Thoracic aorta (tissue), 2 donors: ENCODE results near the gene ZNF558. TPM values are rescaled to one million over a fixed set of nuclear protein-coding genes. Genes with fewer than 3 reads are reported as not detected.

ENCODE experiments used
- ATAC-seq: fragments of 150-250 bp; one replicate; pipeline ENCODE4 v1.8.0; 2017; ENCODE audit warnings: low read depth; ENCODE audit not compliant: insufficient number of reproducible peaks, low FRiP score
- DNase-seq: peaks from one replicate; pipeline ENCODE4 v3.0.0-alpha.2; 2020; ENCODE audit warnings: low spot score
- H3K27ac ChIP-seq, 2 donors: fragments of 200-600 bp; sonication (generic); 1 replicate in 1 of 2; 2 replicates in 1 of 2; pipeline ENCODE4 v1.5.1; 2016; ENCODE audit warnings: mild to moderate bottlenecking in 2 of 2, moderate library complexity in 2 of 2
- H3K27me3 ChIP-seq: fragments of 200-600 bp; sonication (generic); replicated peaks from 2 replicates; pipeline ENCODE4 v1.6.0; 2016; ENCODE audit warnings: mild to moderate bottlenecking; ENCODE audit not compliant: insufficient read depth
- H3K36me3 ChIP-seq: fragments of 200-600 bp; sonication (generic); one replicate; pipeline ENCODE4 v1.5.1; 2016
- H3K4me1 ChIP-seq, 2 donors: fragments of 200-600 bp; sonication (generic); 1 replicate in 1 of 2; 2 replicates in 1 of 2; pipeline versions ENCODE4 v1.5.1 to v1.6.0; 2016; ENCODE audit warnings: low read depth in 2 of 2, mild to moderate bottlenecking in 1 of 2; ENCODE audit not compliant: control insufficient read depth in 1 of 2
- H3K4me3 ChIP-seq: fragments of 200-600 bp; sonication (generic); 2 replicates; pipeline ENCODE4 v1.5.1; 2016; ENCODE audit warnings: mild to moderate bottlenecking
- H3K9me3 ChIP-seq: fragments of 200-600 bp; sonication (generic); 2 replicates; pipeline ENCODE4 v1.5.1; 2016
- CTCF ChIP-seq: fragments of 200-600 bp; sonication (generic); IDR thresholded peaks from one replicate; pipeline ENCODE4 v1.5.1; 2019; ENCODE audit warnings: antibody characterized with exemption
- total RNA-seq, 2 donors: library from RNA; depleted of rRNA; stranded (reverse); fragments of >200 nt; gene quantifications; one replicate each; pipeline versions ENCODE4 v1.1.0 to v1.2.3, GENCODE V29; 2016

The ZNF558 gene
- 10 to 100 TPM; 35.2 to 44.1 TPM for total RNA-seq

DNA sequence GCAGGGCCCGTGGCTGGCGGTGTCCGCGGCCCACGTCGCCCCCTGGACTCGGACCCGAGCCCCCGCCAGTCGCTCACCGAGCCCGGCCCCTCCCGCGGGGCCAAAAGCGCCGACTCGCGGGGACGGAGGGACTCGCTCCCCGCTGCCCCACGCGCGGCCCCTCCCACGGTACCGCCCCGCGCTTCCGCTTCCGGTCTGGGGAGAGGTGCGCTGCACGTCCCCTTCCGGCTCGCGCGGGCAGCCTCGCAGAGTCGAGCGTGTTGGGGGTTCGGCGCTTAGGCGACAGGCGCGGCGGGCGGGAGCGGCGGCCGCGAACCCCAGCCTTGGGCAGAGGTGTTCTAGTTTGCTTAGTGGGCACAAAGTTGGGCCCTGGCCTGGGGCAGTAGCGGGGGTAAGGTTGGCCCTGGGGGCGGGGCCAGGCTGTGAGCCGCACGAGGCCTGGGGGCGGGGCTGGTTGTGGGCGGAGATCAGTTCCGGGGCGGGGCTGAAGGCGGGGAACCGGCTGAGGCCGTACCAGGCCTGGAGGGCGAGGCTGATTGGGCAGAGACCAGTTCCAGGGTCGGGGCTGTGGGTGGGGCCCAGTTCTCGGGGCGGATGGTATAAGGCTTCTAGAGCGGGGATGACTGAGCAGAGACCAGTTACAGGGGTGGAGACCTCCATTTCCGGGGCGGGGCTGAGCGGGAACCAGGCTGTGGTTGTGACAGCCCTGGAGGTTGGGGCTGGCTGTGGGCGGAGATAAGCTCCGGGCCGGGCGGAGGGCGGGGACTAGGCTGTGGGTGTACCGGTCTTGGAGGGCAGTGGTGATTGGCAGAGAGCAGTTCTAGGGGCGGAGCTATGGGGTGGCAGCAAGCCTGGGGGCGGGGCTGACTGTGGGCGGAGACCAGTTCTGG is at the start of gene ZNF558, which contains the start of gene MBD3L1:
Gene ZNF558, minus strand, starts transcription at position 173 of the 890 bp plus-strand sequence. CDS start 9,645 bp downstream, outside the sequence.
Gene MBD3L1, plus strand, starts transcription at position 246 of the 890 bp plus-strand sequence. CDS start 10,302 bp downstream, outside the sequence.
- peak; percentile 93 for ATAC-seq
- TF ChIP-seq CTCF: no peak
- Histone ChIP-seq H3K36me3 (peaks cover 9% of the 10 kb centered on the region), H3K4me3 (peak within 1 kb of the TSS; percentile 87), H3K27ac (peak within 1 kb of the TSS; percentile 96 to 97), H3K4me1 (peaks cover 5 to 13% of the 10 kb centered on the region in 2 donors), H3K27me3 (no peaks in the 10 kb centered on the region), H3K9me3 (no peaks in the 10 kb centered on the region)
- DNase-seq: peak; percentile 99

GRCh38 chr19:8881512-8881911 is 49.4 kb upstream of the ZNF558 start:
- no peak overlapping the region for H3K27ac ChIP-seq
- ATAC-seq: no peak
- no peaks in the 10 kb centered on the region for H3K27me3 ChIP-seq

GRCh38 chr19:8880868-8881488 is 48.9 kb upstream of the ZNF558 start:
- H3K27me3 ChIP-seq: no peaks in the 10 kb centered on the region
- H3K36me3 ChIP-seq: no peaks in the 10 kb centered on the region
- H3K4me1 ChIP-seq: no peaks in the 10 kb centered on the region
- no peak overlapping the region for H3K4me3 ChIP-seq
- ATAC-seq (no peak), DNase-seq (no peak)
- H3K9me3 ChIP-seq: peaks cover 4% of the 10 kb centered on the region
- H3K27ac ChIP-seq: no peak overlapping the region
- no peak for TF ChIP-seq CTCF

More at GRCh38 chr19:8881512-8881911, 49.4 kb upstream of the ZNF558 start:
- no peaks in the 10 kb centered on the region for H3K36me3 ChIP-seq
- DNase-seq: no peak
- no peak overlapping the region for H3K4me3 ChIP-seq
- no peak for TF ChIP-seq CTCF
- H3K4me1 ChIP-seq: no peaks in the 10 kb centered on the region
- peaks cover 4% of the 10 kb centered on the region for H3K9me3 ChIP-seq

DNA sequence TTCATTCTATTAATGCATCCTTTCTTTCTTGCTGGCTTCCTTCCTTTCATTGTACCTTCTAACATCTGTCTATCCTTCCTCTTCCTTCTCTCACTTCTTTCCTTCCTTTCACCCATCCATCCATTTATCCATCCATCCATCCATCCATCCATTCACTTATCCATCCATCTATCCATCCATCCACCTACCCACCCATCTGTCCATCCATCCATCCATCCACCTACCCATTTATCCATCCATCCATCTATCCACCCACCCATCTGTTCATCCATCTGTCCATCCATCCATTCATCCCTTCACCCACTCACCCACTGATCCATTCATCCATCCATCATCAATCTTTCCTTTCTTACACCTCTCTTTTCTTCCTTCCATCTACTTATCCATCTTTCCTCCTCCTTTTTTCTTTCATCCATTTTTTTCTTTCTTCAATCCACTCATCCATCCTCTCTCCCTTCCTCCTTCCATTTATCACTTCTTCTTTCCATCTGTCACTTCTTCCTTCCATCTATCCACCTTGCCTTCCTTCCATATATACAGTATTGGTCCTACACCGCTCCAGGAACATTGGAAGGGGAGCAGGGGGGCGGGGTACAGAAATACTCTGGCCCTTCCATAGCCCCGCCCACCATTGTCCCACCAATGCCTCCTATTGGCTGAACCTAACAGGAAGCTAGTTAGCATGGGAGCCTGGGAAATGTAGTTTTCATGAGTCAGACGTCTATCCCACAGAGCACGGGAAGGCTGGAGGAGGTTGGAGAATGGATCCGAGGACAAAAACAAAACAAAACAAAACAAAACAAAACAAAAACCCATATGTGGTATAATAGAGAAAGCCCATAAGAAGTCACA is 46.0 kb upstream of the ZNF558 start:
- H3K36me3 ChIP-seq: no peaks in the 10 kb centered on the region
- TF ChIP-seq CTCF: no peak
- no peaks in the 10 kb centered on the region for H3K4me1 ChIP-seq
- H3K9me3 ChIP-seq: peaks cover 4% of the 10 kb centered on the region
- no peak overlapping the region for H3K27ac ChIP-seq
- no peaks in the 10 kb centered on the region for H3K27me3 ChIP-seq
- DNase-seq (no peak), ATAC-seq (no peak)
- H3K4me3 ChIP-seq: no peak overlapping the region
